T-helper 2 cell (primary cell): Measurements from ENCODE around the gene CYP3A7.
"Not testable (repeated sequence)": the region's sequence is repeated elsewhere in the genome, so short reads cannot be mapped to it uniquely, and the experiment has no call there.

Experiments
- DNase-seq, 5 experiments: peaks; one replicate each; pipeline versions ENCODE4 v3.0.0 to v3.0.0-alpha.2; 2012 to 2022

CYP3A7 gene

GRCh38 chr7:99666013-99666395, 69.0 kb downstream of the CYP3A7 start:
- no peak for DNase-seq

GRCh38 chr7:99665312-99666012, 69.5 kb downstream of the CYP3A7 start:
- no peak for DNase-seq

- DNase-seq: not testable (repeated sequence)
These were observed 77.1 kb downstream of the CYP3A7 start for GRCh38 chr7:99657879-99658278.
